NCI-H2029 treated with DMSO at 0.1 percent for 48 hours (cell line): ENCODE measurements around the gene TSPAN14.

Experiments
- DNase-seq: peaks from one replicate; lab custom pipeline; 2025; lab: John Stamatoyannopoulos, UW

TSPAN14 gene

GRCh38 chr10:80421707-80422536, 32.2 kb upstream of the TSPAN14 start:
- no peak for DNase-seq

DNA sequence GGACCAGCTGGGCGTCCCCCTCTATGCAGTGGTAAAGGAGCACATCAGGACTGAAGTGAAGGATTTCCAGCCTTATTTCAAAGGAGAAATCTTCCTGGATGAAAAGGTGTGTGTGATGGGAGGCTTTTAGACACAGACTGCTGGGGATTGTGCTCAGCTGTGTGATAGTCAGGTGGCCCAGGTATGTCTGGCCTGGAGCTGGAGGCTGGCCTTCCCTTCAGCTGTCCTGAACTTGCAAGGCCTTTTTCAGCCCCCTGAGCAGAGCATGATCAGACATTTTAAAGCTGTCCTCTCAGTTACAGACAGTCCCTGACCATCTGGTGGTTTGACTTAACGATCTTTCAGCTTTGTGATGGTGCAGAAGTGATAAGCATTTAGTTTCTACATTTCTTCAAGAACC, 28.2 kb upstream of the TSPAN14 start:
- DNase-seq, result no peak

GRCh38 chr10:80427541-80427940, 26.6 kb upstream of the TSPAN14 start:
- no peak for DNase-seq

GRCh38 chr10:80429521-80429973, 24.6 kb upstream of the TSPAN14 start:
- DNase-seq, result no peak

GRCh38 chr10:80433134-80433533, 21.0 kb upstream of the TSPAN14 start:
- no peak for DNase-seq

GRCh38 chr10:80436446-80437098, 17.5 kb upstream of the TSPAN14 start:
- no peak for DNase-seq

DNA sequence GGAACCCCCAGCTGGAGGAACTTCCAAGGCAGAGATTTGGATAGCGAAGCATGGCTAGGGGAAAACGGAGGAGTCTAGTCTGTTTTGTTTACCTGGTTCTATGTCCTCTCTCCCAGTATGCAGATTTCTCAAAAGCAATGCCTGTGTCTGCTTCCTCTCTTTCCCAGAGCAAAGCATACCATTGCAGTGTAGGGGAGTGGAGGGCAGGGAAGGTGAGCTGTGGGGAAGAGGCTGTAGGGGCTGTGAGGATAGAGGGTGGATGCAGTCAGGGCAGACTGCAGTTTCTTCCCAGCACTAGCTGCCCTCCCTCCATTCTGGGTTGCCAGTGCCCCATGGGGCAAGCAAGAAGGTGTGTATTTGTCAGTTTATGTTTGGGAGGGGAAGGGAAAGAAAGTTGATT, 16.9 kb upstream of the TSPAN14 start:
- DNase-seq, result no peak

GRCh38 chr10:80441831-80442230, 12.3 kb upstream of the TSPAN14 start:
- DNase-seq, result no peak

- no peak for DNase-seq
Observed at GRCh38 chr10:80442879-80443278, 11.2 kb upstream of the TSPAN14 start.

DNA sequence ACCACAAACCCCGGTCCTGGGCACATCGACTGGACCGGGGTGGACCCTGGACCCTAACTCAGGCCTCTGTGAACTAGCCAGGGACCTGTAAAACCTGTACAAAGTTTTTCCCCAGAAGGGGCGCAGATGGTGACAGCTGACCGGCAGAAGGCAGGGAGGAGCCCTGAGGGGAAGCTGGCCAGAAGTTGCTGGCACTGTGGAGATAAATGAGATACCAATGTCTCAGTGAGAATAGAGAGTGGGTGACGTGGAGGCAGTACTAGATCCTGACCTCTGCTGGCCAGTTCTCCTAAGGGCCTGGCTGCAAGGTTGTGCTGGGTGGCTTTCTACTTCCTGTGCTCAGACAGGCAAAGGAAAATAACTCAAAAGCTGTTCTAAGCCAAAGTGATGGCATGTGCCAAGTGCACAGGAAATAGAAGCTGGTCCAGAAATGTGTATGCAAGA, 10.6 kb upstream of the TSPAN14 start:
- DNase-seq, result no peak

- DNase-seq, result no peak
Observed at GRCh38 chr10:80444124-80444523, 10.0 kb upstream of the TSPAN14 start.

- peak; percentile 17 for DNase-seq
Observed at GRCh38 chr10:80444646-80445319, 9.3 kb upstream of the TSPAN14 start.

DNA sequence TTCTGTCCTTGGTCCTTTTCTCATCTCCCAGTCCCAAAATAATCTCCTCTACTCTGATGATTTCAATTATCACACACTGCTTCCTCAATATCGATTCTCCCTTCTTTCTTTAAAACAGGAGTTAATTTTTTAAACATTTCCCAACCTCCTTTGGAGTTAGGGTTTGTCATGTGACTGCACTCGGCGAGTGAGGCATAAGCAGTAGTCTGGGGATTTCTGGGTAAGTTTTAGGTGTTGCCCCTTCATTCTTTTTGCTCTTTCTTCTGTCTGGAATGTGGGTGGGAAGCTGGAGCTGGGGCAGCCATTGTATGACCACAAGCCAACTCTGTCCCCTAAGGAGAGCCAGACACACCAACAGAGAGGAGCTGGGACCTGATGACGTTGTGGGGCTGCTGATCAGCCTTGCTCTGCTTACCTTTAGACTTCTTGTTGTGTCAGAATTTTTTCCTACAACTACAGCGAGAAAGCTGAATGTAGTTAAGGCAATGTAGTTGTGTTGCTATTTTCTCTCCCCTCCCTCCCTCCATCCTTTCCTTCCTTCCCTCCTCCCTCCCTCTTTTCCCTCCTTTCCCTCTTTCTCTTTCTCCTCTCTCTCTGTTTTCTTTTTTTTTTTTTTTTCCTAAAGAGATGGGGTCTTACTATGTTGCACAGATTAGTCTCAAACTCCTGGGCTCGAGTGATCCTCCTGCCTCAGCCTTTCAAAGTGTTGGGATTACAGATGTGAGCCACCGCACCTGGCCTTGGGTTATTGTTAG, 6.5 kb upstream of the TSPAN14 start:
- DNase-seq, result no peak

GRCh38 chr10:80448209-80448942, 5.7 kb upstream of the TSPAN14 start:
- no peak for DNase-seq

DNA sequence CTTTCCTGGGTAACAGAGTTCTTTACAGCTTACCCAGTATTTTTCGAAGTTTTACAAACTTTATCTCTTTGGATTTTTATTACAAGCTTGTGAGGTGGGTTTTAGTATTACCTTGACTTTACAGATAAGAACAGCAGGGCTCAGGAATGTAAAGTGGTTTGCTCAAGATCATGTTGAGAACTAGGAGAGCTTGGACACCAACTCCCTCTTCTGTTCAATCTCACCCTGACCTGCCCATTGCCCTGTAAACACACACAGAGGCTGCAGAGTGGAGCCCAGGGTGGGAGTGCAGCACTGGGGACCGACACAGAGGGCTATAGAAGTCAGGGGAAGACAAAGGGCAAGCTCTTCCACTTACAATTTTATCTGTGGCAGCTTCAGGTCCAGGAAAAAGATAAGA, 4.6 kb upstream of the TSPAN14 start:
- no peak for DNase-seq

- DNase-seq, result no peak
Observed at GRCh38 chr10:80451132-80451531, 3.0 kb upstream of the TSPAN14 start.

GRCh38 chr10:80452069-80452468, 2.0 kb upstream of the TSPAN14 start:
- no peak for DNase-seq

GRCh38 chr10:80452640-80453039, 1.5 kb upstream of the TSPAN14 start:
- DNase-seq, result no peak

DNA sequence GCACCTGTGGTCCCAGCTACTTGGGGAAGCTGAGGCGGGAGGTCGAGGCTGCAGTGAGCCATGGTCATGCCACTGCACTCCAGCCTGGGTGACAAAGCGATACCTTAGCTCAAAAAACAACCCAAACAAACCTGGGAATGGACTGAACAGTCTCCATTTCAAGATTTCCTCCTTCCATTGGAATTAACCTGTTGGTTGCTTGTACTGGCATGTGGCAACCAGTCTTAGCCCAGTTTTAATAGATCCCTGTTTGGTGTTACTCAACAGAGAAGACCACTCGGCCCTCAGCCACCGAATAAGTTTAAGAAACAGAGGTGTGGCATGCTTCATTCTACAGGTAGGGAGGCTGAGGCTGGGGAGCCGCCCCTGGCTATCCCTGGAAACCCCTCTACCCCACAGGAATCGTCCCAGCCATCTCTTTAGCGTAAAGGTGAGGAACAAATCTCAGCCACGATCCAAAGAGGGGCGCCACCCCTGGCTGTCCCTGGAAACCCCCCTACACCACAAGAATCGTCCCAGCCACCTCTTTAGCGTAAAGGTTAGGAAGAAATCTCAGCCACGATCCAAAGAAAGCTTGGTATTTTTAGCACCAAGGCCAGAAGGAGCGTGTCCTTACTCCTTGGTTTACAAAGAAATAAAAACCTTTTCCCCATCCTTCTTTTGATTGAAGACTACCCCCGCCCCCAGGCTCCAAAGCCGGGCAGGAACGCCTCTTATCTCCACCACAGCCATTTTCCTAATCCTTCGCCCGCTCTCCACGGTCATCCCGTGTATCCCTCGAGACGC, 861 bp upstream of the TSPAN14 start:
- no peak for DNase-seq
